DMS 273 treated with DMSO at 0.1 percent for 48 hours (cell line): ENCODE data around the gene BABAM2.
"Not testable (repeated sequence)": the region's sequence is repeated elsewhere in the genome, so short reads cannot be mapped to it uniquely, and the experiment has no call there.

Experiments used
- DNase-seq: peaks from one replicate; lab custom pipeline; 2025; lab: John Stamatoyannopoulos, UW

Gene BABAM2

GRCh38 chr2:27952070-27952469 is 61.5 kb downstream of the BABAM2 start:
- no peak for DNase-seq

GRCh38 chr2:27953077-27953476 is 62.5 kb downstream of the BABAM2 start:
- DNase-seq, result no peak

- peak; percentile 91 for DNase-seq
Measured at GRCh38 chr2:27954221-27954673, 63.7 kb downstream of the BABAM2 start.

- DNase-seq, result peak; percentile 85
Measured at GRCh38 chr2:27954771-27955383, 64.3 kb downstream of the BABAM2 start.

GRCh38 chr2:27955384-27956161 is 65.0 kb downstream of the BABAM2 start:
- no peak for DNase-seq

GRCh38 chr2:27956888-27957287 is 66.4 kb downstream of the BABAM2 start:
- no peak for DNase-seq

GRCh38 chr2:27958711-27959378 is 68.3 kb downstream of the BABAM2 start:
- no peak for DNase-seq

- no peak for DNase-seq
Measured at GRCh38 chr2:27959496-27959895, 69.0 kb downstream of the BABAM2 start.

- DNase-seq, result no peak
Measured at GRCh38 chr2:27960237-27960912, 69.8 kb downstream of the BABAM2 start.

- no peak for DNase-seq
Measured at GRCh38 chr2:27962006-27962405, 71.5 kb downstream of the BABAM2 start.

- DNase-seq, result no peak
Measured at GRCh38 chr2:27963472-27963871, 72.9 kb downstream of the BABAM2 start.

GRCh38 chr2:27964067-27964466 is 73.5 kb downstream of the BABAM2 start:
- DNase-seq, result no peak

GRCh38 chr2:27965841-27966240 is 75.3 kb downstream of the BABAM2 start:
- DNase-seq, result no peak

GRCh38 chr2:27966466-27966865 is 75.9 kb downstream of the BABAM2 start:
- no peak for DNase-seq

GRCh38 chr2:27967076-27967475 is 76.5 kb downstream of the BABAM2 start:
- no peak for DNase-seq

- DNase-seq, result not testable (repeated sequence)
Measured at GRCh38 chr2:27968045-27968444, 77.5 kb downstream of the BABAM2 start.

- DNase-seq, result not testable (repeated sequence)
Measured at GRCh38 chr2:27968957-27969356, 78.4 kb downstream of the BABAM2 start.

GRCh38 chr2:27972311-27972710 is 81.8 kb downstream of the BABAM2 start:
- no peak for DNase-seq

GRCh38 chr2:27973592-27973991 is 83.1 kb downstream of the BABAM2 start:
- no peak for DNase-seq

GRCh38 chr2:27976308-27976707 is 85.8 kb downstream of the BABAM2 start:
- no peak for DNase-seq

GRCh38 chr2:27977731-27978312 is 87.3 kb downstream of the BABAM2 start:
- DNase-seq, result no peak

- not testable (repeated sequence) for DNase-seq
Measured at GRCh38 chr2:27978761-27979160, 88.2 kb downstream of the BABAM2 start.
